H1 (cell line): ENCODE results near the gene JPH2. TPM values are rescaled to one million over a fixed set of nuclear protein-coding genes. Genes with fewer than 3 reads are reported as not detected.

Experiments used
- CHD7 ChIP-seq: fragments of 300-600 bp; sonication (generic); IDR thresholded peaks from 2 replicates; pipeline ENCODE4 v1.7.1; 2012; ENCODE audit warnings: low read length, moderate library complexity, mild to moderate bottlenecking, inconsistent platforms; ENCODE audit not compliant: insufficient replicate concordance
- polyA plus RNA-seq, 7 experiments: library from polyadenylated mRNA; depleted of rRNA in 3 of 7; stranded (reverse) in 5 of 7; unstranded in 2 of 7; fragments of >200 nt in 5 of 7; fragments of 200-250 nt in 2 of 7; gene quantifications; 1 replicate in 5 of 7; 2 replicates in 1 of 7; 4 replicates in 1 of 7; pipeline versions ENCODE4 v1.2.1 to v1.2.3, GENCODE V29; 2011 to 2013; ENCODE audit warnings: missing spikeins in 2 of 7, mixed read lengths in 2 of 7
- total RNA-seq: library from RNA; stranded (reverse); fragmentation: NEBNext Ultra II Directional; extraction: Animal tissue kit (Norgen Biotek cat#: 25700); gene quantifications from 2 replicates; pipeline ENCODE4 v1.2.1, GENCODE V29; 2021

The JPH2 gene
- total and polyA plus RNA-seq, 2 of the 8 experiments (the other 6 are each of a cell fraction or from before 2014, with no cell fraction given): 0.59 to 1.3 TPM

GRCh38 chr20:44074252-44075151 lies 112.5 kb downstream of the JPH2 start (continued):
- TF ChIP-seq CHD7: no peak
